Measurements from ENCODE around the gene ELOVL3.

GRCh38 chr10:102185272-102185671, 40.8 kb upstream of the ELOVL3 start:
- TF ChIP-seq CTCF (conservative IDR thresholded peaks at IDR 0.05; ENCODE audit: low read depth in 2 of 2) (no peak), REST (IDR thresholded peaks at IDR 0.05; ENCODE audit: unreplicated experiment) (no peak), EZH2 (IDR thresholded peaks at IDR 0.05; ENCODE audit: low read depth, unreplicated experiment) (no peak), POLR2AphosphoS5 (IDR thresholded peaks at IDR 0.05; ENCODE audit: low read depth) (no peak), ZNF331 (CRISPR knock-in tag; IDR thresholded peaks at IDR 0.05; ENCODE audit: low read depth) (no peak), JUNB (IDR thresholded peaks at IDR 0.05; ENCODE audit: unreplicated experiment) (no peak), CREB1 (CRISPR knock-in tag; IDR thresholded peaks at IDR 0.05; ENCODE audit: low read depth) (no peak), STAT1 (IDR thresholded peaks at IDR 0.05; ENCODE audit: unreplicated experiment) (no peak)

All from GM23338 (cell line).